Measurements from ENCODE around the gene RGMA. TPM values are rescaled to one million over a fixed set of nuclear protein-coding genes. Genes with fewer than 3 reads are reported as not detected.

RGMA gene
- total RNA-seq, 1 donor from 2014 or later: 56.6 TPM

- DNase-seq: no peak
- Mint-ChIP-seq H3K27ac (ENCODE audit: unreplicated experiment) (no peak overlapping the region), H3K27me3 (ENCODE audit: unreplicated experiment) (peaks cover 2% of the 10 kb centered on the region), H3K4me3 (ENCODE audit: unreplicated experiment) (no peak overlapping the region), H3K9me3 (ENCODE audit: unreplicated experiment) (peaks cover 12% of the 10 kb centered on the region), H3K4me1 (ENCODE audit: low read depth, unreplicated experiment) (no peaks in the 10 kb centered on the region), H3K36me3 (ENCODE audit: unreplicated experiment) (peaks cover 18% of the 10 kb centered on the region)
- TF ChIP-seq CTCF (IDR thresholded peaks at IDR 0.05; ENCODE audit: partially characterized antibody, unreplicated experiment): no peak
These were observed 87.9 kb downstream of the RGMA start for GRCh38 chr15:93001156-93001555.

- Mint-ChIP-seq H3K9me3 (ENCODE audit: unreplicated experiment) (peaks cover 8% of the 10 kb centered on the region), H3K4me1 (ENCODE audit: low read depth, unreplicated experiment) (no peaks in the 10 kb centered on the region), H3K36me3 (ENCODE audit: unreplicated experiment) (peaks cover 21% of the 10 kb centered on the region), H3K27ac (ENCODE audit: unreplicated experiment) (no peak overlapping the region), H3K27me3 (ENCODE audit: unreplicated experiment) (peaks cover 2% of the 10 kb centered on the region), H3K4me3 (ENCODE audit: unreplicated experiment) (no peak overlapping the region)
- TF ChIP-seq CTCF (IDR thresholded peaks at IDR 0.05; ENCODE audit: partially characterized antibody, unreplicated experiment): no peak
- no peak for DNase-seq
These were observed 91.2 kb downstream of the RGMA start for GRCh38 chr15:92997821-92998220.

- Mint-ChIP-seq H3K27me3 (ENCODE audit: unreplicated experiment) (no peaks in the 10 kb centered on the region), H3K9me3 (ENCODE audit: unreplicated experiment) (peaks cover 11% of the 10 kb centered on the region), H3K36me3 (ENCODE audit: unreplicated experiment) (peaks cover 6% of the 10 kb centered on the region), H3K4me3 (ENCODE audit: unreplicated experiment) (no peak overlapping the region), H3K4me1 (ENCODE audit: low read depth, unreplicated experiment) (no peaks in the 10 kb centered on the region), H3K27ac (ENCODE audit: unreplicated experiment) (no peak overlapping the region)
- TF ChIP-seq CTCF (IDR thresholded peaks at IDR 0.05; ENCODE audit: partially characterized antibody, unreplicated experiment): no peak
- DNase-seq: no peak
These were observed 96.3 kb downstream of the RGMA start for GRCh38 chr15:92992720-92993119.

- Mint-ChIP-seq H3K4me3 (ENCODE audit: unreplicated experiment) (no peak overlapping the region), H3K27ac (ENCODE audit: unreplicated experiment) (peak overlapping the region; percentile 41), H3K9me3 (ENCODE audit: unreplicated experiment) (peaks cover 9% of the 10 kb centered on the region), H3K4me1 (ENCODE audit: low read depth, unreplicated experiment) (no peaks in the 10 kb centered on the region), H3K27me3 (ENCODE audit: unreplicated experiment) (no peaks in the 10 kb centered on the region), H3K36me3 (ENCODE audit: unreplicated experiment) (peaks cover 6% of the 10 kb centered on the region)
- TF ChIP-seq CTCF (IDR thresholded peaks at IDR 0.05; ENCODE audit: partially characterized antibody, unreplicated experiment): no peak
- no peak for DNase-seq
These were observed 99.0 kb downstream of the RGMA start for GRCh38 chr15:92990031-92990430.

- Mint-ChIP-seq H3K36me3 (ENCODE audit: unreplicated experiment) (peaks cover 6% of the 10 kb centered on the region), H3K27ac (ENCODE audit: unreplicated experiment) (no peak overlapping the region), H3K9me3 (ENCODE audit: unreplicated experiment) (peaks cover 9% of the 10 kb centered on the region), H3K4me1 (ENCODE audit: low read depth, unreplicated experiment) (no peaks in the 10 kb centered on the region), H3K27me3 (ENCODE audit: unreplicated experiment) (no peaks in the 10 kb centered on the region), H3K4me3 (ENCODE audit: unreplicated experiment) (no peak overlapping the region)
- no peak for DNase-seq
- no peak for TF ChIP-seq CTCF (IDR thresholded peaks at IDR 0.05; ENCODE audit: partially characterized antibody, unreplicated experiment)
These were observed 99.5 kb downstream of the RGMA start for GRCh38 chr15:92989470-92989869.

Other genes with a start within 250 kb of the RGMA start
- 201 TPM for gene CHD2, start 188.9 kb downstream of the RGMA start, total RNA-seq (ENCODE audit: unreplicated experiment)

All from glutamatergic neuron (in vitro differentiated cells).